Lower lobe of right lung (tissue), 2 donors: ENCODE data around the gene B4GALT6. TPM values are rescaled to one million over a fixed set of nuclear protein-coding genes. Genes with fewer than 3 reads are reported as not detected.

Experiments
- ATAC-seq, 2 donors: fragments of 200-7000 bp; cut with Tn5 transposase; one replicate each; pipeline ENCODE4 v1.9.1; 2020 to 2022; ENCODE audit warnings: mild to moderate bottlenecking in 2 of 2, moderate library complexity in 2 of 2
- DNase-seq: peaks from one replicate; pipeline ENCODE4 v3.0.0-alpha.2; 2020
- H3K27ac ChIP-seq: fragments of 200-600 bp; one replicate; pipeline ENCODE4 v1.8.0; 2022
- H3K27me3 ChIP-seq: fragments of 200-600 bp; one replicate; pipeline ENCODE4 v1.8.0; 2022; ENCODE audit warnings: low read depth
- H3K36me3 ChIP-seq: fragments of 200-600 bp; one replicate; pipeline ENCODE4 v1.8.0; 2022; ENCODE audit warnings: mild to moderate bottlenecking
- H3K4me1 ChIP-seq: fragments of 200-600 bp; one replicate; pipeline ENCODE4 v1.8.0; 2022
- H3K4me3 ChIP-seq: fragments of 200-600 bp; one replicate; pipeline ENCODE4 v1.8.0; 2022; ENCODE audit warnings: mild to moderate bottlenecking
- H3K9me3 ChIP-seq: fragments of 200-600 bp; one replicate; pipeline ENCODE4 v1.8.0; 2022
- intact Hi-C: fragments of 100-400 bp; cut with DNase I; formaldehyde crosslinking; loops from one replicate; pipeline ENCODE4 v1.11.0; 2022
- total RNA-seq: library from RNA; stranded (reverse); fragmentation: NEBNext Ultra II Directional; extraction: Animal tissue kit (Norgen Biotek cat#: 25700); gene quantifications from one replicate; pipeline ENCODE4 v1.2.1, GENCODE V29; 2021
- TF ChIP-seq, protein P1 (sequence below): fragments of 200-600 bp; IDR thresholded peaks from one replicate; pipeline ENCODE4 v1.8.0; 2022; ENCODE audit warnings: antibody characterized with exemption, mild to moderate bottlenecking
- donor health status: DM: no; HTN: yes; CAD: no; lungs with severe emphysema.

The B4GALT6 gene
- total RNA-seq, 1 donor from 2014 or later: 4.6 TPM

DNA sequence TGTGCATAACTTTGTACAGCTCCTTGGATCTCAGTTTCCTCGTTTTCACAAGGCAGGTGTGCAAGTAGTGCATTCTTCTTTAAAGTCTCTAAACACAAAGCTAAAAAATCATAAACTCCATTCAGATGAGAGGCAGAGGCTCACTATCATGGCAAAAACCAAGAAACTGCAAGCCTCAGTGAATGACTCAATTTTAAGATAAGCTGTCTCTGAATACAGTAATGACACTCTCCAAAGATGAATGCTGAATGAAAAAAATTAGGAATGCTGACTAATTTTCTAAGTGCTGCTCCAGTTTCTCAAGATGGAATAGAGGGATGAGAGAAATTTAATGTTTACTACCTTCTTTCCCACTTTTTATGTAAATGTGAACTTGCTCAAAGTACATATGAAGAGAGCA is 17.2 kb downstream of the B4GALT6 start:
- DNase-seq (no peak), ATAC-seq (no peak)
- Histone ChIP-seq H3K36me3 (no peaks in the 10 kb centered on the region), H3K4me1 (no peaks in the 10 kb centered on the region), H3K4me3 (no peak overlapping the region), H3K9me3 (no peaks in the 10 kb centered on the region), H3K27me3 (no peaks in the 10 kb centered on the region), H3K27ac (no peak overlapping the region)
- TF ChIP-seq, protein P1, sequence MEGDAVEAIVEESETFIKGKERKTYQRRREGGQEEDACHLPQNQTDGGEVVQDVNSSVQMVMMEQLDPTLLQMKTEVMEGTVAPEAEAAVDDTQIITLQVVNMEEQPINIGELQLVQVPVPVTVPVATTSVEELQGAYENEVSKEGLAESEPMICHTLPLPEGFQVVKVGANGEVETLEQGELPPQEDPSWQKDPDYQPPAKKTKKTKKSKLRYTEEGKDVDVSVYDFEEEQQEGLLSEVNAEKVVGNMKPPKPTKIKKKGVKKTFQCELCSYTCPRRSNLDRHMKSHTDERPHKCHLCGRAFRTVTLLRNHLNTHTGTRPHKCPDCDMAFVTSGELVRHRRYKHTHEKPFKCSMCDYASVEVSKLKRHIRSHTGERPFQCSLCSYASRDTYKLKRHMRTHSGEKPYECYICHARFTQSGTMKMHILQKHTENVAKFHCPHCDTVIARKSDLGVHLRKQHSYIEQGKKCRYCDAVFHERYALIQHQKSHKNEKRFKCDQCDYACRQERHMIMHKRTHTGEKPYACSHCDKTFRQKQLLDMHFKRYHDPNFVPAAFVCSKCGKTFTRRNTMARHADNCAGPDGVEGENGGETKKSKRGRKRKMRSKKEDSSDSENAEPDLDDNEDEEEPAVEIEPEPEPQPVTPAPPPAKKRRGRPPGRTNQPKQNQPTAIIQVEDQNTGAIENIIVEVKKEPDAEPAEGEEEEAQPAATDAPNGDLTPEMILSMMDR: no peak
- intact Hi-C loops: no loop called here

DNA sequence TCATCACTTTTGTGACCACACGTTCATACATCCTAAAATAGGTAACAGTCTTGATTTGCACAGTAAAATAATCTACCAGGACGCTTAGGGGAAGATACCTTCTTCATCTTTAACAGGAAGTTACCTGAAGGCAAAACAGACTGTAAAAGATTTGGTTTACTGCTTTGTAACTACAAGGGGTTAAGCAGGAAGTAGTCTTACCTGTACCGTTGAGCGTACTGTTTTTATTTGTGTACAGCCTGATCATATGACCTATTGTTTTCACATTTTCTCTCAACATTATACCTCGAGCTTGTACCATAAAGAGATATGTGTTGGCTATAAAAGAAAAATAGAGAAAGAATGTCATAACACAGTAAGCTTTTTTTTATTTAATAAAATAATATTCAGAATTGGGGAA is 18.3 kb downstream of the B4GALT6 start:
- intact Hi-C loops: no loop called here
- DNase-seq (no peak), ATAC-seq (no peak)
- Histone ChIP-seq H3K4me3 (no peak overlapping the region), H3K9me3 (no peaks in the 10 kb centered on the region), H3K4me1 (no peaks in the 10 kb centered on the region), H3K36me3 (no peaks in the 10 kb centered on the region), H3K27me3 (no peaks in the 10 kb centered on the region), H3K27ac (no peak overlapping the region)
- TF ChIP-seq, protein P1: no peak

DNA sequence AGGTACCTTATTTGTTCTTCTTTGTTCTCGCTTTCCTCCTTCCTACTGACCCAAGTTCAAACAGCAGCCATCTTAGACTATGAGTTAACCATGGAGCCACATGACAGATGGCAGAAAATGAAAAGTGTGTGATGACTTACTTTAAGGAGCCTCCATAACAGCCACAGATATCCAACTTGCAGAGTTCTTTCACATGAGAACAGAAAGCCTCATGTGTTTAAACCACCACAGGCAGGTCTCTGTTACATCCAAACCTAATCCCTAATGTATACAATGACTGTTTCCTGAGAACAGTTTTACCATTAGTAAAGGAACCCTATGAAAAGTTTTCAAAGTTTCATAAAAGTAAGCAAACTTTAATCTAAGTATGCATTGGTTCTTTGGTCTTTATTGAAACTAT is 20.3 kb downstream of the B4GALT6 start:
- ATAC-seq (no peak), DNase-seq (no peak)
- Histone ChIP-seq H3K9me3 (no peaks in the 10 kb centered on the region), H3K4me1 (no peaks in the 10 kb centered on the region), H3K36me3 (no peaks in the 10 kb centered on the region), H3K4me3 (no peak overlapping the region), H3K27ac (no peak overlapping the region), H3K27me3 (no peaks in the 10 kb centered on the region)
- TF ChIP-seq, protein P1: no peak
- intact Hi-C loops: no loop called here

DNA sequence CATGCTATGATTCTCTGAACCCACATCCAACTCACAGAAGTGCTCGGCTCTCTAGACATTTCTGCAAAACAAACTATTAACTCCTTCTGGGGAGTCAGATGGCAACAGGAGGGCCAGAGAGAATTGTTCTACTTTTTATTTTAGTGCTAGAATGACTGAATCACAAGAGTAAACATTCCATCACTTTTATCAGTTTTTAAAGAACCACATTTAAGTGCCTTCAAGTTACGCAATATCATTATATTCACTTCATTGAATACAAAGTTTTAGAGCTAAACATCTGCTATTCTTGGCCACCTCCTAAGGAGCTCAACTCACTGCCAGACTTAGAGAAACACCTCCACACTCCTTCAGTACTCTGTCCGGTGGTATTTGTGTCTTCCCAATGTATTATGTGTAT is 22.4 kb downstream of the B4GALT6 start:
- Histone ChIP-seq H3K27me3 (no peaks in the 10 kb centered on the region), H3K4me3 (no peak overlapping the region), H3K27ac (no peak overlapping the region), H3K36me3 (no peaks in the 10 kb centered on the region), H3K4me1 (no peaks in the 10 kb centered on the region), H3K9me3 (no peaks in the 10 kb centered on the region)
- DNase-seq (no peak), ATAC-seq (no peak)
- TF ChIP-seq, protein P1: no peak
- intact Hi-C loops: no loop called here

DNA sequence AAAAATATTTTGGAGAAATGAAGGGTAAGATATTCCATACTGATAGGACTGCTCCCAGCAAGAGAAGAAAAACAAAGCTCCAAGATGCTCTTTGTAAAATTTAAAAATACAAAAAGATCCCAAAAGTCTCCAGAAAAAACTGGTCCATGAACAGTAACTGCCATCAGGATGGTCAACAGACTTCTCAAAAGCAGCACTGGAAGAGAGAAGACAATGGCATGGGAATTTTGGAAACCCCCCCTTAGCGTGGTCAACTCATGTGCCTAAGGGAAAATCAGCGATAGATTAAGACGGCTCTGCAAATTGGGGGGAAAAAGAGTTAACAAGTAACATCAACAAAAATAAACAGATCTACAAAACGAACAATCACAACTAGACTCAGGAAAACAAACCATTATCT is 23.6 kb downstream of the B4GALT6 start:
- intact Hi-C loops: no loop called here
- no peak overlapping the region for H3K4me3 ChIP-seq
- H3K4me1 ChIP-seq: no peaks in the 10 kb centered on the region
- no peaks in the 10 kb centered on the region for H3K36me3 ChIP-seq
- ATAC-seq: no peak
- TF ChIP-seq, protein P1: no peak
- DNase-seq: no peak
- no peaks in the 10 kb centered on the region for H3K9me3 ChIP-seq
- no peak overlapping the region for H3K27ac ChIP-seq
- no peaks in the 10 kb centered on the region for H3K27me3 ChIP-seq
